ENCODE measurements around the gene TMC3. TPM values are rescaled to one million over a fixed set of nuclear protein-coding genes. Genes with fewer than 3 reads are reported as not detected.

The TMC3 gene
- total and polyA plus RNA-seq, 10 of the 15 experiments (the other 5 are each of a cell fraction or from before 2014, with no cell fraction given) = 0.03 to 0.04 (median 0.04) TPM; not detected in 7

DNA sequence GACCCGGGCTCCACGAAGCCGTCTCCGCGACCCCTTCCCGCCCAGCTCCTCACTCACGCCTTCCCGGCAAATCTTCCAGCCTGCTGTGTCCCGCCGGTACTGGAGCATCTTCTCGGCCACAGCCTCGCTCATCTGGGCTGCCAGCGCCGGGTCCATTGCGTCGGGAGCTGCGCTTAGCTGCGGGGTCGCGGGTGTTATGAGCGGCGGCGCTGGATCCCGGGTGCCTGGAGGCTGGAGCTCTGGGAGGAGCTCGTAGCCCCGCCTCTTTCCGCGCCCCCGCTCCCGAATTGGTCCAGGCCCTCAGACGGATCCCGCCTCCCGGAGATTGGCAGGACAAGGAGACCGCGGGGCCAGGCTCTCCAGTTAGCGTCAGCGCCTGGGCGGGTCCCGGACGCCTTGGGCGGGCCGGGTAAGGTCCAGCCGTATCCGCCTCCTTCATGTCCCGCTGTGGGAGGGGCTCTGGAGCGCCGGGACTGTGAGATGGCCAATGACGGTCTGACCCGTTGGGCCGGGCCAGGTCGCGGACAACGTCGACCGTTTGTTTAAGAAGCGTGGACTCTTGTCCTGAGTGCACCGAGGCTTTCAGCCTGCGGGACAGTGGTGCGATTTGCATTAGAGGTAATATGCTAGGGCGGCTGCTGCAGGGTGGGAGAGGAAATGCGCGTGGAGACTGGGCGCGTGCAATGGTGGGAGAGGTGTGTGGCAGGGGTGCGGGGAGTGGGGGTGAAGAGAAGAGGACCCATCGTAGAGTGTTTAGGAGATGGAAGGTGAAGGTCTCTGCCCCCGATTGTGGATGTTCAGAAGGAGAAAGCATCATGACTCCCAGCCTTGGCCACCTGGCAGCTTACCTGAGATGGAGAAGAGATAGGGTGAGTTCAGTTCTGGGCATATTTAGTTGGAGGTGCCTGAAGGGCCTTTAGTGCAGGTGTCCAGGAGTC, 49.8 kb downstream of the TMC3 start, which contains the start of gene STARD5 (continued):
- TF ChIP-seq YY1 (IDR thresholded peaks at IDR 0.05; ENCODE audit: low read depth, low read length) = no peak
- TF ChIP-seq, protein P1, sequence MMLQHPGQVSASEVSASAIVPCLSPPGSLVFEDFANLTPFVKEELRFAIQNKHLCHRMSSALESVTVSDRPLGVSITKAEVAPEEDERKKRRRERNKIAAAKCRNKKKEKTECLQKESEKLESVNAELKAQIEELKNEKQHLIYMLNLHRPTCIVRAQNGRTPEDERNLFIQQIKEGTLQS (IDR thresholded peaks at IDR 0.05; ENCODE audit: borderline replicate concordance, extremely low read depth, low read depth, low read length) = no peak
- no peak; a peak in 1 of 4 replicates for TF ChIP-seq IKZF2 (IDR thresholded peaks at IDR 0.05)
- TF ChIP-seq, protein P2, sequence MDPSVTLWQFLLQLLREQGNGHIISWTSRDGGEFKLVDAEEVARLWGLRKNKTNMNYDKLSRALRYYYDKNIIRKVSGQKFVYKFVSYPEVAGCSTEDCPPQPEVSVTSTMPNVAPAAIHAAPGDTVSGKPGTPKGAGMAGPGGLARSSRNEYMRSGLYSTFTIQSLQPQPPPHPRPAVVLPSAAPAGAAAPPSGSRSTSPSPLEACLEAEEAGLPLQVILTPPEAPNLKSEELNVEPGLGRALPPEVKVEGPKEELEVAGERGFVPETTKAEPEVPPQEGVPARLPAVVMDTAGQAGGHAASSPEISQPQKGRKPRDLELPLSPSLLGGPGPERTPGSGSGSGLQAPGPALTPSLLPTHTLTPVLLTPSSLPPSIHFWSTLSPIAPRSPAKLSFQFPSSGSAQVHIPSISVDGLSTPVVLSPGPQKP (IDR thresholded peaks at IDR 0.05; ENCODE audit: low read depth, low read length) = no peak
- TF ChIP-seq RUNX3 (IDR thresholded peaks at IDR 0.05; ENCODE audit: low read length) = no peak
- no peak for TF ChIP-seq PAX5 (IDR thresholded peaks at IDR 0.05; ENCODE audit: borderline replicate concordance, low read depth, low read length)
- no peak for TF ChIP-seq MTA3 (IDR thresholded peaks at IDR 0.05; ENCODE audit: borderline replicate concordance, low read length)
- no peak for TF ChIP-seq SRF (IDR thresholded peaks at IDR 0.05; ENCODE audit: low read depth in 2 of 2, low read length in 2 of 2)
- TF ChIP-seq SMARCA5 (IDR thresholded peaks at IDR 0.05) = no peak
- TF ChIP-seq, protein P3, sequence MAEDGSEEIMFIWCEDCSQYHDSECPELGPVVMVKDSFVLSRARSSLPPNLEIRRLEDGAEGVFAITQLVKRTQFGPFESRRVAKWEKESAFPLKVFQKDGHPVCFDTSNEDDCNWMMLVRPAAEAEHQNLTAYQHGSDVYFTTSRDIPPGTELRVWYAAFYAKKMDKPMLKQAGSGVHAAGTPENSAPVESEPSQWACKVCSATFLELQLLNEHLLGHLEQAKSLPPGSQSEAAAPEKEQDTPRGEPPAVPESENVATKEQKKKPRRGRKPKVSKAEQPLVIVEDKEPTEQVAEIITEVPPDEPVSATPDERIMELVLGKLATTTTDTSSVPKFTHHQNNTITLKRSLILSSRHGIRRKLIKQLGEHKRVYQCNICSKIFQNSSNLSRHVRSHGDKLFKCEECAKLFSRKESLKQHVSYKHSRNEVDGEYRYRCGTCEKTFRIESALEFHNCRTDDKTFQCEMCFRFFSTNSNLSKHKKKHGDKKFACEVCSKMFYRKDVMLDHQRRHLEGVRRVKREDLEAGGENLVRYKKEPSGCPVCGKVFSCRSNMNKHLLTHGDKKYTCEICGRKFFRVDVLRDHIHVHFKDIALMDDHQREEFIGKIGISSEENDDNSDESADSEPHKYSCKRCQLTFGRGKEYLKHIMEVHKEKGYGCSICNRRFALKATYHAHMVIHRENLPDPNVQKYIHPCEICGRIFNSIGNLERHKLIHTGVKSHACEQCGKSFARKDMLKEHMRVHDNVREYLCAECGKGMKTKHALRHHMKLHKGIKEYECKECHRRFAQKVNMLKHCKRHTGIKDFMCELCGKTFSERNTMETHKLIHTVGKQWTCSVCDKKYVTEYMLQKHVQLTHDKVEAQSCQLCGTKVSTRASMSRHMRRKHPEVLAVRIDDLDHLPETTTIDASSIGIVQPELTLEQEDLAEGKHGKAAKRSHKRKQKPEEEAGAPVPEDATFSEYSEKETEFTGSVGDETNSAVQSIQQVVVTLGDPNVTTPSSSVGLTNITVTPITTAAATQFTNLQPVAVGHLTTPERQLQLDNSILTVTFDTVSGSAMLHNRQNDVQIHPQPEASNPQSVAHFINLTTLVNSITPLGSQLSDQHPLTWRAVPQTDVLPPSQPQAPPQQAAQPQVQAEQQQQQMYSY (CRISPR knock-in tag; IDR thresholded peaks at IDR 0.05) = no peak
- no peak for TF ChIP-seq HDAC6 (IDR thresholded peaks at IDR 0.05; ENCODE audit: unreplicated experiment)
- peak; percentile 82 for TF ChIP-seq TAF1 (IDR thresholded peaks at IDR 0.05; ENCODE audit: borderline replicate concordance, low read depth, low read length)
- TF ChIP-seq, protein P4, sequence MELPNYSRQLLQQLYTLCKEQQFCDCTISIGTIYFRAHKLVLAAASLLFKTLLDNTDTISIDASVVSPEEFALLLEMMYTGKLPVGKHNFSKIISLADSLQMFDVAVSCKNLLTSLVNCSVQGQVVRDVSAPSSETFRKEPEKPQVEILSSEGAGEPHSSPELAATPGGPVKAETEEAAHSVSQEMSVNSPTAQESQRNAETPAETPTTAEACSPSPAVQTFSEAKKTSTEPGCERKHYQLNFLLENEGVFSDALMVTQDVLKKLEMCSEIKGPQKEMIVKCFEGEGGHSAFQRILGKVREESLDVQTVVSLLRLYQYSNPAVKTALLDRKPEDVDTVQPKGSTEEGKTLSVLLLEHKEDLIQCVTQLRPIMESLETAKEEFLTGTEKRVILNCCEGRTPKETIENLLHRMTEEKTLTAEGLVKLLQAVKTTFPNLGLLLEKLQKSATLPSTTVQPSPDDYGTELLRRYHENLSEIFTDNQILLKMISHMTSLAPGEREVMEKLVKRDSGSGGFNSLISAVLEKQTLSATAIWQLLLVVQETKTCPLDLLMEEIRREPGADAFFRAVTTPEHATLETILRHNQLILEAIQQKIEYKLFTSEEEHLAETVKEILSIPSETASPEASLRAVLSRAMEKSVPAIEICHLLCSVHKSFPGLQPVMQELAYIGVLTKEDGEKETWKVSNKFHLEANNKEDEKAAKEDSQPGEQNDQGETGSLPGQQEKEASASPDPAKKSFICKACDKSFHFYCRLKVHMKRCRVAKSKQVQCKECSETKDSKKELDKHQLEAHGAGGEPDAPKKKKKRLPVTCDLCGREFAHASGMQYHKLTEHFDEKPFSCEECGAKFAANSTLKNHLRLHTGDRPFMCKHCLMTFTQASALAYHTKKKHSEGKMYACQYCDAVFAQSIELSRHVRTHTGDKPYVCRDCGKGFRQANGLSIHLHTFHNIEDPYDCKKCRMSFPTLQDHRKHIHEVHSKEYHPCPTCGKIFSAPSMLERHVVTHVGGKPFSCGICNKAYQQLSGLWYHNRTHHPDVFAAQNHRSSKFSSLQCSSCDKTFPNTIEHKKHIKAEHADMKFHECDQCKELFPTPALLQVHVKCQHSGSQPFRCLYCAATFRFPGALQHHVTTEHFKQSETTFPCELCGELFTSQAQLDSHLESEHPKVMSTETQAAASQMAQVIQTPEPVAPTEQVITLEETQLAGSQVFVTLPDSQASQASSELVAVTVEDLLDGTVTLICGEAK (IDR thresholded peaks at IDR 0.05; ENCODE audit: borderline replicate concordance) = no peak
- no peak for TF ChIP-seq RELA (IDR thresholded peaks at IDR 0.05; ENCODE audit: borderline replicate concordance, partially characterized antibody)
- no peak for TF ChIP-seq FOXM1 (IDR thresholded peaks at IDR 0.05; ENCODE audit: low read depth, low read length)
- no peak for TF ChIP-seq CHD4 (IDR thresholded peaks at IDR 0.05)
- no peak for TF ChIP-seq RFX5 (IDR thresholded peaks at IDR 0.05; ENCODE audit: low read depth, low read length)
- TF ChIP-seq, protein P5, sequence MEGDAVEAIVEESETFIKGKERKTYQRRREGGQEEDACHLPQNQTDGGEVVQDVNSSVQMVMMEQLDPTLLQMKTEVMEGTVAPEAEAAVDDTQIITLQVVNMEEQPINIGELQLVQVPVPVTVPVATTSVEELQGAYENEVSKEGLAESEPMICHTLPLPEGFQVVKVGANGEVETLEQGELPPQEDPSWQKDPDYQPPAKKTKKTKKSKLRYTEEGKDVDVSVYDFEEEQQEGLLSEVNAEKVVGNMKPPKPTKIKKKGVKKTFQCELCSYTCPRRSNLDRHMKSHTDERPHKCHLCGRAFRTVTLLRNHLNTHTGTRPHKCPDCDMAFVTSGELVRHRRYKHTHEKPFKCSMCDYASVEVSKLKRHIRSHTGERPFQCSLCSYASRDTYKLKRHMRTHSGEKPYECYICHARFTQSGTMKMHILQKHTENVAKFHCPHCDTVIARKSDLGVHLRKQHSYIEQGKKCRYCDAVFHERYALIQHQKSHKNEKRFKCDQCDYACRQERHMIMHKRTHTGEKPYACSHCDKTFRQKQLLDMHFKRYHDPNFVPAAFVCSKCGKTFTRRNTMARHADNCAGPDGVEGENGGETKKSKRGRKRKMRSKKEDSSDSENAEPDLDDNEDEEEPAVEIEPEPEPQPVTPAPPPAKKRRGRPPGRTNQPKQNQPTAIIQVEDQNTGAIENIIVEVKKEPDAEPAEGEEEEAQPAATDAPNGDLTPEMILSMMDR (IDR thresholded peaks at IDR 0.05 in 2 of 3, conservative IDR thresholded peaks at IDR 0.05 in 1 of 3; ENCODE audit: control insufficient read depth in 2 of 3, extremely low read depth in 1 of 3, insufficient read depth in 1 of 3, low read depth in 3 of 3, low read length in 3 of 3) = no peak
